Diencephalon (tissue), 1 donor: ENCODE data around the gene C22orf39. TPM values are rescaled to one million over a fixed set of nuclear protein-coding genes. Genes with fewer than 3 reads are reported as not detected.

ENCODE experiments used
- total RNA-seq: library from RNA; depleted of rRNA; stranded (reverse); fragments of >200 nt; gene quantifications from one replicate; pipeline ENCODE4 v1.2.3, GENCODE V29; 2014

C22orf39 gene, protein sequence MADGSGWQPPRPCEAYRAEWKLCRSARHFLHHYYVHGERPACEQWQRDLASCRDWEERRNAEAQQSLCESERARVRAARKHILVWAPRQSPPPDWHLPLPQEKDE
- total RNA-seq = 46.1 TPM

GRCh38 chr22:19447330-19448075 is at the start of gene C22orf39:
Gene C22orf39 (minus strand): TSS chr22:19447711. CDS start chr22:19447688, 23 bp downstream.

GRCh38 chr22:19479355-19480172 is 32.1 kb upstream of the C22orf39 start, which contains the start of gene CDC45:
Gene CDC45 (plus strand): TSS chr22:19479920. CDS start chr22:19479969, 49 bp downstream.

DNA sequence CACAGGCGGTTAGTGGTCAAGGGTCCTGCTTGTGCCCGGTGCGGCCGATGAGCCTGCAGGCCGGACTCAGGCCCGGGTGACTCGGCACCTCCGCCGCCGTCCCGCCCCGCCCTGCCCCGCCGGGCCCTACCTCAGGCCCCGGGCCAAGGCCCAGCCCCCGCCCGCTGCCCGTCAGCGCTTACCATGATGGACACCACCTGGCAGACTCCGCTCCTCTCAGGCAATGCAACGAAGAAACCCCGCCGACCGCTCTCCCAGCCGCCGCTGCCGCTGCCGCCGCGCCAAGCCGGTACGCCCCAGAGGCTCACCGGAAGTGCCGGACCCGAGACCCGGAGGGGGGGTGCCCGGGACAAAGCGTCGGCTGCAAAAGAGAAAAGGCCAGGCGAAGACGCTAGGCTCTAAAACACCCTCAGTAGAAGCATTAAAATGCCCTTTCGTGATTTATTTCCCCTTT is 31.4 kb upstream of the C22orf39 start, which contains the start of gene UFD1:
Gene UFD1 (minus strand): TSS at position 293 of the 454 bp plus-strand sequence. CDS start 108 bp downstream, at position 185.

GRCh38 chr22:19432133-19432851 is 15.2 kb downstream of the C22orf39 start, which contains the start of gene MRPL40:
Gene MRPL40 (plus strand): TSS chr22:19432545. CDS start chr22:19432555, 10 bp downstream.

GRCh38 chr22:19431649-19432132 is 15.8 kb downstream of the C22orf39 start, which contains the start of gene HIRA:
Gene HIRA (minus strand): TSS chr22:19431733. CDS start chr22:19431476, 257 bp downstream.

Other genes starting within 250 kb of the C22orf39 start
- gene CLTCL1, start 156.0 kb downstream of the C22orf39 start, total RNA-seq = 15.9 TPM
- 26.8 TPM for gene HIRA, start 16.0 kb downstream of the C22orf39 start, total RNA-seq
- gene MRPL40, start 15.2 kb downstream of the C22orf39 start, total RNA-seq = 17.5 TPM
- 29.1 TPM for gene UFD1, start 31.5 kb upstream of the C22orf39 start, total RNA-seq
- 1.8 TPM for gene CDC45, start 32.2 kb upstream of the C22orf39 start, total RNA-seq
- gene CLDN5, start 76.7 kb upstream of the C22orf39 start, total RNA-seq = 91.8 TPM